B cell (primary cell): Measurements from ENCODE around the gene MIPEP.

Experiments used
- CTCF ChIP-seq: fragments of 200-600 bp; IDR thresholded peaks from one replicate; pipeline ENCODE4 v1.8.0; 2022; ENCODE audit warnings: antibody characterized with exemption, mild to moderate bottlenecking
- EZH2 ChIP-seq: IDR thresholded peaks from 2 replicates; pipeline ENCODE4 v1.6.1; 2012; ENCODE audit warnings: borderline replicate concordance, low read depth, mild to moderate bottlenecking, moderate library complexity, low read length; ENCODE audit not compliant: insufficient read depth, poor library complexity, severe bottlenecking

- TF ChIP-seq CTCF: no peak
- no peak for TF ChIP-seq EZH2
Observed at GRCh38 chr13:23703246-23703860, 185.8 kb downstream of the MIPEP start.
